Activated CD4-positive, alpha-beta T cell treated with anti-CD3 and anti-CD28 coated beads, Interleukin-2, amount 10 ng/mL, durations not matched to agents 7 days and 5 days (primary cell): ENCODE results near the gene CCDC102B. TPM values are rescaled to one million over a fixed set of nuclear protein-coding genes. Genes with fewer than 3 reads are reported as not detected.

Experiments used
- CTCF ChIA-PET: fragments of 350-600 bp; sonication (Branson Sonifier 250); formaldehyde crosslinking; loops from one replicate; lab custom pipeline; 2021; ENCODE audit warnings: antibody characterized with exemption; lab: Charles Lee
- POLR2A ChIA-PET: fragments of 350-600 bp; sonication (Branson Sonifier 250); formaldehyde crosslinking; loops from one replicate; lab custom pipeline; 2021; ENCODE audit warnings: antibody characterized with exemption; lab: Charles Lee
- DNase-seq: peaks from one replicate; pipeline ENCODE4 v3.0.0-alpha.2; 2020
- H3K27ac Mint-ChIP-seq: one replicate; pipeline ENCODE4 v1.8.0; 2021; ENCODE audit warnings: mild to moderate bottlenecking, moderate library complexity, mixed read lengths
- H3K27me3 Mint-ChIP-seq: one replicate; pipeline ENCODE4 v1.8.0; 2021; ENCODE audit warnings: mixed read lengths
- H3K36me3 Mint-ChIP-seq: one replicate; pipeline ENCODE4 v1.8.0; 2021; ENCODE audit warnings: low read depth, mixed read lengths
- H3K4me1 Mint-ChIP-seq: one replicate; pipeline ENCODE4 v1.8.0; 2021; ENCODE audit warnings: mixed read lengths
- H3K4me3 Mint-ChIP-seq: one replicate; pipeline ENCODE4 v1.8.0; 2021; ENCODE audit warnings: mild to moderate bottlenecking, moderate library complexity, mixed read lengths
- H3K9me3 Mint-ChIP-seq: one replicate; pipeline ENCODE4 v1.8.0; 2021; ENCODE audit warnings: mixed read lengths
- total RNA-seq, 2 experiments: library from RNA; stranded (reverse); gene quantifications; one replicate each; pipeline ENCODE4 v1.2.3, GENCODE V29; 2021

CCDC102B gene
- total RNA-seq, 2 experiments from 2014 or later, result 2.0 to 2.3 TPM

GRCh38 chr18:68840554-68841263 lies 42.8 kb downstream of the CCDC102B start:
- H3K9me3 Mint-ChIP-seq, result no peaks in the 10 kb centered on the region
- DNase-seq, result no peak
- no peak overlapping the region for H3K4me3 Mint-ChIP-seq
- H3K4me1 Mint-ChIP-seq, result no peaks in the 10 kb centered on the region
- no peaks in the 10 kb centered on the region for H3K27me3 Mint-ChIP-seq
- no peak overlapping the region for H3K27ac Mint-ChIP-seq
- ChIA-PET CTCF (no interaction called here), POLR2A (no interaction called here)
- no peaks in the 10 kb centered on the region for H3K36me3 Mint-ChIP-seq

- Mint-ChIP-seq H3K9me3 (no peaks in the 10 kb centered on the region), H3K36me3 (no peaks in the 10 kb centered on the region), H3K4me3 (no peak overlapping the region), H3K27me3 (no peaks in the 10 kb centered on the region), H3K27ac (no peak overlapping the region), H3K4me1 (no peaks in the 10 kb centered on the region)
- ChIA-PET CTCF (no interaction called here), POLR2A (no interaction called here)
- DNase-seq, result no peak
Measured at GRCh38 chr18:68841301-68841700, 43.4 kb downstream of the CCDC102B start.

- no peaks in the 10 kb centered on the region for H3K9me3 Mint-ChIP-seq
- no peaks in the 10 kb centered on the region for H3K36me3 Mint-ChIP-seq
- no peaks in the 10 kb centered on the region for H3K4me1 Mint-ChIP-seq
- no peak for DNase-seq
- H3K27me3 Mint-ChIP-seq, result no peaks in the 10 kb centered on the region
- ChIA-PET POLR2A (no interaction called here), CTCF (no interaction called here)
- H3K27ac Mint-ChIP-seq, result no peak overlapping the region
- no peak overlapping the region for H3K4me3 Mint-ChIP-seq
Measured at GRCh38 chr18:68842951-68843350, 45.1 kb downstream of the CCDC102B start.

GRCh38 chr18:68843473-68844089 lies 45.7 kb downstream of the CCDC102B start:
- no peak overlapping the region for H3K4me3 Mint-ChIP-seq
- no peaks in the 10 kb centered on the region for H3K9me3 Mint-ChIP-seq
- POLR2A ChIA-PET, result no interaction called here
- peaks cover 2% of the 10 kb centered on the region for H3K27me3 Mint-ChIP-seq
- no peak for DNase-seq
- CTCF ChIA-PET, result no interaction called here
- no peaks in the 10 kb centered on the region for H3K36me3 Mint-ChIP-seq
- no peaks in the 10 kb centered on the region for H3K4me1 Mint-ChIP-seq
- H3K27ac Mint-ChIP-seq, result no peak overlapping the region

- ChIA-PET POLR2A (no interaction called here), CTCF (no interaction called here)
- DNase-seq, result no peak
- H3K4me3 Mint-ChIP-seq, result no peak overlapping the region
- no peaks in the 10 kb centered on the region for H3K4me1 Mint-ChIP-seq
- no peaks in the 10 kb centered on the region for H3K9me3 Mint-ChIP-seq
- H3K27me3 Mint-ChIP-seq, result peaks cover 2% of the 10 kb centered on the region
- no peaks in the 10 kb centered on the region for H3K36me3 Mint-ChIP-seq
- H3K27ac Mint-ChIP-seq, result no peak overlapping the region
Measured at GRCh38 chr18:68847219-68847837, 49.4 kb downstream of the CCDC102B start.

GRCh38 chr18:68848242-68848641 lies 50.4 kb downstream of the CCDC102B start:
- Mint-ChIP-seq H3K36me3 (no peaks in the 10 kb centered on the region), H3K9me3 (no peaks in the 10 kb centered on the region), H3K27me3 (peaks cover 2% of the 10 kb centered on the region), H3K4me3 (no peak overlapping the region), H3K27ac (no peak overlapping the region), H3K4me1 (no peaks in the 10 kb centered on the region)
- no peak for DNase-seq
- CTCF ChIA-PET, result no interaction called here
- POLR2A ChIA-PET, result no interaction called here

GRCh38 chr18:68854786-68855391 lies 57.0 kb downstream of the CCDC102B start:
- no peaks in the 10 kb centered on the region for H3K36me3 Mint-ChIP-seq
- no peaks in the 10 kb centered on the region for H3K9me3 Mint-ChIP-seq
- CTCF ChIA-PET, result no interaction called here
- no peak overlapping the region for H3K4me3 Mint-ChIP-seq
- no peaks in the 10 kb centered on the region for H3K27me3 Mint-ChIP-seq
- no peaks in the 10 kb centered on the region for H3K4me1 Mint-ChIP-seq
- H3K27ac Mint-ChIP-seq, result no peak overlapping the region
- no peak for DNase-seq
- POLR2A ChIA-PET, result no interaction called here

GRCh38 chr18:68855491-68855890 lies 57.6 kb downstream of the CCDC102B start:
- no peaks in the 10 kb centered on the region for H3K4me1 Mint-ChIP-seq
- H3K27me3 Mint-ChIP-seq, result no peaks in the 10 kb centered on the region
- ChIA-PET POLR2A (no interaction called here), CTCF (no interaction called here)
- DNase-seq, result no peak
- no peaks in the 10 kb centered on the region for H3K36me3 Mint-ChIP-seq
- no peak overlapping the region for H3K4me3 Mint-ChIP-seq
- H3K9me3 Mint-ChIP-seq, result no peaks in the 10 kb centered on the region
- H3K27ac Mint-ChIP-seq, result no peak overlapping the region

- DNase-seq, result no peak
- Mint-ChIP-seq H3K4me3 (no peak overlapping the region), H3K27ac (no peak overlapping the region), H3K4me1 (no peaks in the 10 kb centered on the region), H3K36me3 (no peaks in the 10 kb centered on the region), H3K27me3 (no peaks in the 10 kb centered on the region), H3K9me3 (no peaks in the 10 kb centered on the region)
- ChIA-PET POLR2A (no interaction called here), CTCF (no interaction called here)
Measured at GRCh38 chr18:68861365-68861764, 63.5 kb downstream of the CCDC102B start.

- Mint-ChIP-seq H3K4me1 (no peaks in the 10 kb centered on the region), H3K4me3 (no peak overlapping the region), H3K9me3 (no peaks in the 10 kb centered on the region), H3K27me3 (no peaks in the 10 kb centered on the region), H3K27ac (no peak overlapping the region), H3K36me3 (no peaks in the 10 kb centered on the region)
- ChIA-PET CTCF (no interaction called here), POLR2A (no interaction called here)
- no peak for DNase-seq
Measured at GRCh38 chr18:68865021-68865420, 67.1 kb downstream of the CCDC102B start.

GRCh38 chr18:68865503-68865902 lies 67.6 kb downstream of the CCDC102B start:
- Mint-ChIP-seq H3K4me1 (no peaks in the 10 kb centered on the region), H3K27me3 (no peaks in the 10 kb centered on the region), H3K36me3 (no peaks in the 10 kb centered on the region), H3K9me3 (no peaks in the 10 kb centered on the region), H3K4me3 (no peak overlapping the region), H3K27ac (no peak overlapping the region)
- no peak for DNase-seq
- ChIA-PET CTCF (no interaction called here), POLR2A (no interaction called here)

GRCh38 chr18:68873003-68873402 lies 75.1 kb downstream of the CCDC102B start:
- Mint-ChIP-seq H3K4me1 (no peaks in the 10 kb centered on the region), H3K36me3 (no peaks in the 10 kb centered on the region), H3K9me3 (no peaks in the 10 kb centered on the region), H3K27me3 (no peaks in the 10 kb centered on the region), H3K27ac (no peak overlapping the region), H3K4me3 (no peak overlapping the region)
- POLR2A ChIA-PET, result no interaction called here
- CTCF ChIA-PET, result no interaction called here
- no peak for DNase-seq

- no peaks in the 10 kb centered on the region for H3K4me1 Mint-ChIP-seq
- H3K9me3 Mint-ChIP-seq, result no peaks in the 10 kb centered on the region
- H3K36me3 Mint-ChIP-seq, result no peaks in the 10 kb centered on the region
- no peak overlapping the region for H3K4me3 Mint-ChIP-seq
- no peak for DNase-seq
- H3K27ac Mint-ChIP-seq, result no peak overlapping the region
- CTCF ChIA-PET, result no interaction called here
- no peaks in the 10 kb centered on the region for H3K27me3 Mint-ChIP-seq
- POLR2A ChIA-PET, result no interaction called here
Measured at GRCh38 chr18:68874361-68874760, 76.5 kb downstream of the CCDC102B start.
